CD14-positive monocyte (primary cell): Measurements from ENCODE around the gene SYNE1. TPM values are rescaled to one million over a fixed set of nuclear protein-coding genes. Genes with fewer than 3 reads are reported as not detected.

ENCODE experiments used
- DNase-seq, 3 donors: peaks; one replicate each; pipeline ENCODE4 v3.0.0-alpha.2; 2011 to 2022
- H2AFZ ChIP-seq: 2 replicates; pipeline ENCODE4 v1.6.0; 2012; ENCODE audit warnings: mild to moderate bottlenecking, low read depth, low read length, inconsistent platforms; ENCODE audit not compliant: insufficient read depth, poor library complexity, severe bottlenecking
- H3K27ac ChIP-seq, 2 donors: 1 replicate in 1 of 2; 2 replicates in 1 of 2; pipeline ENCODE4 v1.5.1; 2012 to 2013; ENCODE audit warnings: low read length in 2 of 2, control low read depth in 1 of 2, inconsistent platforms in 1 of 2, low read depth in 1 of 2, mild to moderate bottlenecking in 1 of 2
- H3K27me3 ChIP-seq, 2 donors: one replicate each; pipeline versions ENCODE4 v1.6.0 to v1.6.1; 2011 to 2013; ENCODE audit warnings: low read length in 2 of 2; ENCODE audit not compliant: control insufficient read depth in 2 of 2, insufficient read depth in 2 of 2
- H3K36me3 ChIP-seq, 2 donors: replicated peaks in 1 of 2; 1 replicate in 1 of 2; 2 replicates in 1 of 2; pipeline versions ENCODE4 v1.5.1 to v1.6.1; 2012 to 2013; ENCODE audit warnings: low read length in 2 of 2, control low read depth in 1 of 2, inconsistent platforms in 1 of 2, mild to moderate bottlenecking in 1 of 2; ENCODE audit not compliant: insufficient read depth in 2 of 2, control insufficient read depth in 1 of 2
- H3K4me1 ChIP-seq, 2 donors: 1 replicate in 1 of 2; 2 replicates in 1 of 2; pipeline versions ENCODE4 v1.5.1 to v1.6.1; 2012 to 2013; ENCODE audit warnings: low read length in 2 of 2, control low read depth in 1 of 2, inconsistent platforms in 1 of 2, mild to moderate bottlenecking in 1 of 2, moderate library complexity in 1 of 2; ENCODE audit not compliant: insufficient read depth in 2 of 2, control insufficient read depth in 1 of 2
- H3K4me2 ChIP-seq: replicated peaks from 2 replicates; pipeline ENCODE3; 2012; ENCODE audit warnings: low read length, moderate library complexity, mild to moderate bottlenecking; ENCODE audit not compliant: poor library complexity, severe bottlenecking; ENCODE audit errors: extremely low read depth
- H3K4me3 ChIP-seq, 3 experiments: fragments of 200-600 bp in 1 of 3; sonication (generic) in 1 of 3; replicated peaks in 1 of 3; 1 replicate in 2 of 3; 2 replicates in 1 of 3; pipeline ENCODE4 v1.5.1; 2011 to 2013; ENCODE audit warnings: low read length in 3 of 3, mild to moderate bottlenecking in 3 of 3, control low read depth in 2 of 3, low read depth in 2 of 3, inconsistent platforms in 1 of 3, moderate library complexity in 1 of 3
- H3K79me2 ChIP-seq: 2 replicates; pipeline ENCODE4 v1.6.0; 2012; ENCODE audit warnings: mild to moderate bottlenecking, control low read depth, inconsistent platforms, low read length, moderate library complexity; ENCODE audit not compliant: insufficient read depth
- H3K9ac ChIP-seq: 2 replicates; pipeline ENCODE4 v1.6.0; 2017; ENCODE audit warnings: low read length, mild to moderate bottlenecking; ENCODE audit not compliant: insufficient read depth, poor library complexity, severe bottlenecking
- H3K9me3 ChIP-seq, 2 donors: replicated peaks in 1 of 2; 1 replicate in 1 of 2; 2 replicates in 1 of 2; pipeline versions ENCODE4 v1.5.1 to v1.6.1; 2012 to 2013; ENCODE audit warnings: low read length in 2 of 2, control low read depth in 1 of 2; ENCODE audit not compliant: control insufficient read depth in 1 of 2, insufficient read depth in 1 of 2
- H4K20me1 ChIP-seq: 2 replicates; pipeline ENCODE4 v1.6.0; 2012; ENCODE audit warnings: mild to moderate bottlenecking, low read length, control low read depth, moderate library complexity; ENCODE audit not compliant: insufficient read depth
- H3K27ac Mint-ChIP-seq, 7 donors: one replicate each; pipeline ENCODE4 v1.8.0; 2020; ENCODE audit warnings: mild to moderate bottlenecking in 7 of 7, mixed read lengths in 7 of 7, moderate library complexity in 6 of 7, inconsistent platforms in 2 of 7
- H3K27me3 Mint-ChIP-seq, 3 donors: one replicate each; pipeline ENCODE4 v1.8.0; 2021 to 2022; ENCODE audit warnings: low read depth in 3 of 3, mild to moderate bottlenecking in 3 of 3, mixed read lengths in 3 of 3, moderate library complexity in 3 of 3, inconsistent platforms in 1 of 3
- H3K36me3 Mint-ChIP-seq, 2 donors: one replicate each; pipeline ENCODE4 v1.8.0; 2020; ENCODE audit warnings: mixed read lengths in 2 of 2, inconsistent platforms in 1 of 2, mild to moderate bottlenecking in 1 of 2
- H3K4me1 Mint-ChIP-seq: one replicate; pipeline ENCODE4 v1.8.0; 2020; ENCODE audit warnings: mild to moderate bottlenecking, mixed read lengths
- H3K4me3 Mint-ChIP-seq, 2 donors: one replicate each; pipeline ENCODE4 v1.8.0; 2020; ENCODE audit warnings: mild to moderate bottlenecking in 2 of 2, mixed read lengths in 2 of 2, moderate library complexity in 1 of 2
- H3K9me3 Mint-ChIP-seq, 7 donors: one replicate each; pipeline ENCODE4 v1.8.0; 2020 to 2022; ENCODE audit warnings: mixed read lengths in 7 of 7, mild to moderate bottlenecking in 6 of 7, moderate library complexity in 6 of 7, inconsistent platforms in 2 of 7
- WGBS: methylation state at CpG from one replicate; pipeline ENCODE4 v1.1.5; 2013; ENCODE audit warnings: missing lambda C conversion rate; ENCODE audit not compliant: insufficient coverage; 5-methylcytosine and 5-hydroxymethylcytosine counted together
- intact Hi-C, 2 donors: fragments of 100-400 bp; cut with micrococcal nuclease; formaldehyde crosslinking; loops; one replicate each; pipeline versions ENCODE4 v1.15.0 to v1.15.1; 2023
- polyA plus RNA-seq, 3 donors: library from polyadenylated mRNA; depleted of rRNA in 1 of 3; unstranded in 2 of 3; stranded (reverse) in 1 of 3; fragments of 300-500 nt in 2 of 3; fragments of >200 nt in 1 of 3; fragmentation: Illumina TruSeq in 2 of 3; gene quantifications; 1 replicate in 2 of 3; 2 replicates in 1 of 3; pipeline ENCODE4 v1.2.3, GENCODE V29; 2012 to 2021
- TF ChIP-seq, protein P1 (sequence below): fragments of 200-600 bp; IDR thresholded peaks from one replicate; pipeline ENCODE4 v1.8.0; 2022; ENCODE audit warnings: antibody characterized with exemption, mild to moderate bottlenecking

Gene SYNE1
- polyA plus RNA-seq, 3 donors: 3.7 to 24.5 (median 8.1) TPM

DNA sequence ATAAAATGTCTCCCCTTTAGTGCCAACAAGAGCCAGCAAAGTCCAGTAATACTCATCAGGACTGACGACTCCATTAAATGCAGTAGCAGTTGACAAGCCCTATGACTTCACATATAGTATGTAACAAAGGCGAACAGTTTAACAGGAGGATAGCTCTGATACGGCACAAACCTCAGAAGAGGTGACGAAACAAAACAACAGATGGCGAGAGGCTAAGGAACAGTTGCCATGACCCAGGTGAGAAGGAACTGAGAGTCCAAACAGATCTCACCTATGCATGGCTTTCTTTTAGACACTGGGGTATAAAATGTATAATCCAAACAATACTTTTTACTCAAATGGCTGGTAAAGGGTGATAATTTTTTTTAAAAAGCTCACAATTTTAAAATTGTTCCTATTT lies 37.1 kb downstream of the SYNE1 start:
- Histone ChIP-seq H3K79me2 (no peaks in the 10 kb centered on the region), H2AFZ (no peak overlapping the region), H3K27ac (no peak overlapping the region), H4K20me1 (no peaks in the 10 kb centered on the region), H3K4me1 (no peaks in the 10 kb centered on the region), H3K9ac (no peak overlapping the region), H3K4me2 (no peak overlapping the region), H3K36me3 (no peaks in the 10 kb centered on the region), H3K4me3 (no peak overlapping the region), H3K27me3 (no peaks in the 10 kb centered on the region), H3K9me3 (no peaks in the 10 kb centered on the region)
- H3K36me3 Mint-ChIP-seq: peaks cover 4 to 6% of the 10 kb centered on the region in 2 donors
- no peak overlapping the region for H3K27ac Mint-ChIP-seq
- intact Hi-C loops: no loop called here
- DNase-seq: no peak
- peaks cover 0 to 2% (median 2%) of the 10 kb centered on the region in 3 donors for H3K27me3 Mint-ChIP-seq
- H3K4me1 Mint-ChIP-seq: no peaks in the 10 kb centered on the region
- H3K4me3 Mint-ChIP-seq: no peak overlapping the region
- TF ChIP-seq, protein P1, sequence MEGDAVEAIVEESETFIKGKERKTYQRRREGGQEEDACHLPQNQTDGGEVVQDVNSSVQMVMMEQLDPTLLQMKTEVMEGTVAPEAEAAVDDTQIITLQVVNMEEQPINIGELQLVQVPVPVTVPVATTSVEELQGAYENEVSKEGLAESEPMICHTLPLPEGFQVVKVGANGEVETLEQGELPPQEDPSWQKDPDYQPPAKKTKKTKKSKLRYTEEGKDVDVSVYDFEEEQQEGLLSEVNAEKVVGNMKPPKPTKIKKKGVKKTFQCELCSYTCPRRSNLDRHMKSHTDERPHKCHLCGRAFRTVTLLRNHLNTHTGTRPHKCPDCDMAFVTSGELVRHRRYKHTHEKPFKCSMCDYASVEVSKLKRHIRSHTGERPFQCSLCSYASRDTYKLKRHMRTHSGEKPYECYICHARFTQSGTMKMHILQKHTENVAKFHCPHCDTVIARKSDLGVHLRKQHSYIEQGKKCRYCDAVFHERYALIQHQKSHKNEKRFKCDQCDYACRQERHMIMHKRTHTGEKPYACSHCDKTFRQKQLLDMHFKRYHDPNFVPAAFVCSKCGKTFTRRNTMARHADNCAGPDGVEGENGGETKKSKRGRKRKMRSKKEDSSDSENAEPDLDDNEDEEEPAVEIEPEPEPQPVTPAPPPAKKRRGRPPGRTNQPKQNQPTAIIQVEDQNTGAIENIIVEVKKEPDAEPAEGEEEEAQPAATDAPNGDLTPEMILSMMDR: no peak
- 60% methylated on average over 1 of the region's 5 CpGs for WGBS
- peaks cover 0 to 2% (median 0%) of the 10 kb centered on the region in 7 donors for H3K9me3 Mint-ChIP-seq

DNA sequence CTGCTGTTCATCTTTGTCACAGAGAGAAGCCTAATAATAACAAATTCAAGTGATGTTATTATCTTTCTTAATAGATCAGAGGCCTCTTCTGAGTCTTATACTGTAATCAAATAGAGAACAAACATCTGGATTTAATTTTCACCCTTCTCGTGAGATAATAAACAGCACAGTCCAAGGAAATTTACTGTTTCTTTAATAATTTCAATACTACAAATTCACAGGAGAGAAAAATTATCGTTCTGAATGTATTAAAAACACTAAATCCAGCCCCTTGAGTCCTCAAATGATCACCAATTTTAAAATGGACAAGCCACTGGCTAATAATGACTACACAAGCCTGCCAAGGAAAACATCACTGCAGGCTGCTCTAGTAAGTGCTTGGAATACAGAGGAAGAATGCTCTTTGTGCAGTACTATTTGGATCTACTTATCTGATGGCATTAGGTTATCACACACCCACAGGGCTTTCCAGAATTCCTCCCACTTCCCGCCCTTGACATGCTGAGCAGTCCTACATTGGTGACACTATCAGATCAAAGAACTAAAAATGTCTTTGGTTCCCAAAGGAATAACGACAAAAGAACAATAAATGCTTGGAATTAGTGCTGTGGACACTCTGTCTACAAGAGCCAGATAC lies 38.1 kb downstream of the SYNE1 start:
- H3K9ac ChIP-seq: no peak overlapping the region
- Mint-ChIP-seq H3K4me1 (no peaks in the 10 kb centered on the region), H3K27me3 (peaks cover 0 to 2% (median 2%) of the 10 kb centered on the region in 3 donors), H3K36me3 (peaks cover 4 to 9% of the 10 kb centered on the region in 2 donors), H3K4me3 (no peak overlapping the region), H3K27ac (no peak overlapping the region), H3K9me3 (peaks cover 0 to 2% (median 0%) of the 10 kb centered on the region in 7 donors)
- H3K36me3 ChIP-seq: no peaks in the 10 kb centered on the region
- H3K4me3 ChIP-seq: no peak overlapping the region
- intact Hi-C loops: no loop called here
- TF ChIP-seq, protein P1: no peak
- no peak overlapping the region for H3K27ac ChIP-seq
- no peaks in the 10 kb centered on the region for H3K79me2 ChIP-seq
- no peak for DNase-seq
- H2AFZ ChIP-seq: no peak overlapping the region
- H3K4me1 ChIP-seq: no peaks in the 10 kb centered on the region
- H4K20me1 ChIP-seq: no peaks in the 10 kb centered on the region
- no peaks in the 10 kb centered on the region for H3K27me3 ChIP-seq
- 100% methylated on average over 1 of the region's 4 CpGs for WGBS
- H3K9me3 ChIP-seq: no peaks in the 10 kb centered on the region
- H3K4me2 ChIP-seq: no peak overlapping the region
